HepG2 (cell line): ENCODE data around the gene PCGF3. TPM values are rescaled to one million over a fixed set of nuclear protein-coding genes. Genes with fewer than 3 reads are reported as not detected.

Experiments used
- DMAP1 ChIP-seq: IDR thresholded peaks from 2 replicates; pipeline ENCODE4 v1.6.1; 2016
- EEA1 ChIP-seq: sonication (generic); formaldehyde crosslinking; IDR thresholded peaks from 2 replicates; pipeline ENCODE4 v1.5.1; 2020; ENCODE audit warnings: mild to moderate bottlenecking, missing genetic modification reagents, borderline replicate concordance
- FOXK1 ChIP-seq: sonication (generic); formaldehyde crosslinking; IDR thresholded peaks from 2 replicates; pipeline ENCODE4 v1.4.0; 2020; ENCODE audit warnings: low read depth, missing genetic modification reagents, borderline replicate concordance
- HNRNPLL ChIP-seq: fragments of 200-400 bp; formaldehyde crosslinking; IDR thresholded peaks from 2 replicates; pipeline ENCODE4 v1.6.1; 2017; ENCODE audit warnings: mild to moderate bottlenecking, low read depth, low read length; ENCODE audit not compliant: poor library complexity, severe bottlenecking
- KDM2A ChIP-seq: sonication (generic); formaldehyde crosslinking; IDR thresholded peaks from 2 replicates; pipeline ENCODE4 v1.4.0; 2020; ENCODE audit warnings: low read depth, missing genetic modification reagents, borderline replicate concordance
- NCOR1 ChIP-seq: fragments of 200-600 bp; sonication (generic); IDR thresholded peaks from 2 replicates; pipeline ENCODE4 v1.7.0; 2017; ENCODE audit warnings: antibody characterized with exemption, low read length, borderline replicate concordance
- NR2F1 ChIP-seq, 2 experiments: fragments of 450-650 bp in 1 of 2; formaldehyde crosslinking in 1 of 2; IDR thresholded peaks; 2 replicates each; pipeline versions ENCODE4 v1.5.0 to v1.6.1; 2016 to 2020; ENCODE audit warnings: mild to moderate bottlenecking in 1 of 2, missing compliant biosample characterization in 1 of 2, missing genetic modification reagents in 1 of 2, moderate library complexity in 1 of 2
- PCBP2 ChIP-seq: fragments of 200-400 bp; formaldehyde crosslinking; optimal IDR thresholded peaks from 2 replicates; pipeline ENCODE3; 2018; ENCODE audit warnings: low read length, low read depth; ENCODE audit not compliant: poor library complexity, severe bottlenecking
- RAD51 ChIP-seq: fragments of 450-650 bp; IDR thresholded peaks from 2 replicates; pipeline ENCODE4 v1.6.1; 2016; ENCODE audit warnings: borderline replicate concordance
- RFX1 ChIP-seq: fragments of 450-650 bp; IDR thresholded peaks from 2 replicates; pipeline ENCODE4 v1.6.1; 2017
- STAG1 ChIP-seq: sonication (generic); formaldehyde crosslinking; IDR thresholded peaks from 2 replicates; pipeline ENCODE4 v1.4.0; 2020; ENCODE audit warnings: missing genetic modification reagents
- TCF7L2 ChIP-seq: IDR thresholded peaks from 2 replicates; pipeline ENCODE4 v1.6.1; 2011; ENCODE audit warnings: mild to moderate bottlenecking, low read depth, low read length, moderate library complexity
- THAP8 ChIP-seq: sonication (generic); formaldehyde crosslinking; IDR thresholded peaks from 2 replicates; pipeline ENCODE4 v1.5.1; 2020; ENCODE audit warnings: missing genetic modification reagents, mild to moderate bottlenecking, borderline replicate concordance
- TOPORS ChIP-seq: sonication (generic); formaldehyde crosslinking; IDR thresholded peaks from 2 replicates; pipeline ENCODE4 v1.8.0; 2023; ENCODE audit warnings: mild to moderate bottlenecking, missing genetic modification reagents
- TP53 ChIP-seq: sonication (generic); formaldehyde crosslinking; conservative IDR thresholded peaks from 2 replicates; pipeline ENCODE4 v1.4.0; 2020; ENCODE audit warnings: missing genetic modification reagents
- ZBTB20 ChIP-seq: sonication (generic); formaldehyde crosslinking; IDR thresholded peaks from 2 replicates; pipeline ENCODE4 v1.8.1; 2023; ENCODE audit warnings: missing genetic modification reagents, low read depth, mild to moderate bottlenecking, borderline replicate concordance
- ZFP37 ChIP-seq: sonication (generic); formaldehyde crosslinking; IDR thresholded peaks from 2 replicates; pipeline ENCODE4 v1.4.0; 2020; ENCODE audit warnings: missing genetic modification reagents, borderline replicate concordance
- ZMAT5 ChIP-seq: sonication (generic); formaldehyde crosslinking; IDR thresholded peaks from 2 replicates; pipeline ENCODE4 v1.5.0; 2020; ENCODE audit warnings: mild to moderate bottlenecking, low read depth, missing genetic modification reagents, borderline replicate concordance
- ZNF292 ChIP-seq: sonication (generic); formaldehyde crosslinking; IDR thresholded peaks from 2 replicates; pipeline ENCODE4 v1.8.1; 2022; ENCODE audit warnings: mild to moderate bottlenecking, low read depth, missing genetic modification reagents, borderline replicate concordance
- ZNF788 ChIP-seq: sonication (generic); formaldehyde crosslinking; IDR thresholded peaks from 2 replicates; pipeline ENCODE4 v1.5.0; 2020; ENCODE audit warnings: mild to moderate bottlenecking, missing genetic modification reagents, borderline replicate concordance
- polyA plus RNA-seq, 8 experiments: library from polyadenylated mRNA; depleted of rRNA in 3 of 8; stranded (reverse) in 7 of 8; unstranded in 1 of 8; fragments of >200 nt; fragmentation: Illumina TruSeq in 4 of 8; extraction: Trizol in 4 of 8; gene quantifications; 2 replicates each; pipeline versions ENCODE4 v1.2.1 to v1.2.3, GENCODE V29; 2011 to 2016; ENCODE audit warnings: low read depth in 4 of 8, missing spikeins in 1 of 8, mixed read lengths in 1 of 8; ENCODE audit not compliant: insufficient read depth in 1 of 8
- total RNA-seq, 5 experiments: library from RNA; depleted of rRNA; stranded (reverse); fragments of >200 nt; fragmentation: Illumina TruSeq; extraction: Trizol; gene quantifications; 2 replicates each; pipeline ENCODE4 v1.2.3, GENCODE V29; 2016; ENCODE audit warnings: low read depth in 1 of 5
- TF ChIP-seq, protein P1 (sequence below): sonication (generic); formaldehyde crosslinking; IDR thresholded peaks from 2 replicates; pipeline ENCODE4 v1.9.0; 2021; ENCODE audit warnings: mild to moderate bottlenecking, missing genetic modification reagents

PCGF3 gene
- total and polyA plus RNA-seq, 2 of the 13 experiments (the other 11 are each of a cell fraction or from before 2014, with no cell fraction given) = 28.6 to 66.2 TPM

DNA sequence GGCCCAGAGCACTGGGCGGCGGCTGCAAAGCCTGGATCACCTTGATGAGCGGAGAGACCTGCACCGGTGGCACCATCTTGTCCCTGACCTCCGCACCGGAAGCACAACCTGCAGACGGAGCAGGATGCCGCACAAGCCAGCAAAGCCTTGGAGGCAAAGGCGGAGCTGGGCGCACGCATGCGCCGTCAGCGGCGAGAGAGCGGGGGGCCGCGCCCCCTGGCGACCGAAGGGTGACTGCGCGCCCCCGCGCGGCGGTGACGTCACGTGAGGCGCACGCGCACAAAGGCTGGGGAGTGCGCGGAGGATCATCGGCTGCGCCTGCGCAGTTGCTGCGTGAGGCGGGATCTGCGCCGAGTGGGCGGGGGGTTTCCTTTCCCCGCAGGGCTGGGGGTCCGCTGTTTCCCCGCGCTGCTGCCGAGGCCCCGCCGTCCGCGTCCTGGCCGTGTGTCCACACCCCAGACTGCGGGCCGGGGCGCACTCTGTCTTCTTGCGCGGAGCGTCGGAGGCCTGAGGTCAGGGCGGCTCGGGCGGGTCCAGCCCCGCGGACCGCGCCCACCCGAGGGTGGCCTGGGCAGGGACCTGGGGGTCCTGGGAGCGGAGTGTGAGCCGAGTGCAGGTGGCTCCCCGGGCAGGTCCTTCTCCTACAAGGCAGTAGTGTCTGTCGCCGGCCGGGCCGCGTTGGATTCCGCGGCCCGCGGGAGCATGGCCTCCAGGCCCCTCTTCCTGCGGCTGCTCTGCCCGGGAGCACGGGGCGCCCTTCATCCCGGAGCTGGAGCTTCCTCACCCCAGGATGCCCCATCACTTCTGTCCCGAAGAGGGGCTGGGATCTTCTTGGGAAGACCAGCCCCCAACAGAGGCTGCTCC, 31.2 kb upstream of the PCGF3 start, which contains the start of the genes ATP5ME and MYL5 (continued):
- TF ChIP-seq DMAP1 (peak; percentile 58; the same call in 1 of the 2 replicates), RFX1 (no peak), EEA1 (peak; percentile 93; the same call in 1 of the 2 replicates), KDM2A (CRISPR knock-in tag) (peak; percentile 74; the same call in 1 of the 2 replicates), ZBTB20 (CRISPR knock-in tag) (no peak; the same call in 1 of the 2 replicates), FOXK1 (peak; percentile 94; the same call in 1 of the 2 replicates), NCOR1 (no peak; the same call in 1 of the 2 replicates), RAD51 (no peak), TOPORS (CRISPR knock-in tag) (no peak), ZMAT5 (no peak), THAP8 (CRISPR knock-in tag) (no peak; the same call in 1 of the 2 replicates), ZNF788 (CRISPR knock-in tag) (peak; percentile 76; the same call in 1 of the 2 replicates), ZNF292 (CRISPR knock-in tag) (no peak), TP53 (peak; percentile 10; the same call in 1 of the 2 replicates), NR2F1 (CRISPR knock-in tag; IDR thresholded peaks at IDR 0.05) (no peak), PCBP2 (no peak), ZFP37 (no peak), STAG1 (peak; percentile 67), HNRNPLL (peak; percentile 31), TCF7L2 (no peak)
- TF ChIP-seq, protein P1, sequence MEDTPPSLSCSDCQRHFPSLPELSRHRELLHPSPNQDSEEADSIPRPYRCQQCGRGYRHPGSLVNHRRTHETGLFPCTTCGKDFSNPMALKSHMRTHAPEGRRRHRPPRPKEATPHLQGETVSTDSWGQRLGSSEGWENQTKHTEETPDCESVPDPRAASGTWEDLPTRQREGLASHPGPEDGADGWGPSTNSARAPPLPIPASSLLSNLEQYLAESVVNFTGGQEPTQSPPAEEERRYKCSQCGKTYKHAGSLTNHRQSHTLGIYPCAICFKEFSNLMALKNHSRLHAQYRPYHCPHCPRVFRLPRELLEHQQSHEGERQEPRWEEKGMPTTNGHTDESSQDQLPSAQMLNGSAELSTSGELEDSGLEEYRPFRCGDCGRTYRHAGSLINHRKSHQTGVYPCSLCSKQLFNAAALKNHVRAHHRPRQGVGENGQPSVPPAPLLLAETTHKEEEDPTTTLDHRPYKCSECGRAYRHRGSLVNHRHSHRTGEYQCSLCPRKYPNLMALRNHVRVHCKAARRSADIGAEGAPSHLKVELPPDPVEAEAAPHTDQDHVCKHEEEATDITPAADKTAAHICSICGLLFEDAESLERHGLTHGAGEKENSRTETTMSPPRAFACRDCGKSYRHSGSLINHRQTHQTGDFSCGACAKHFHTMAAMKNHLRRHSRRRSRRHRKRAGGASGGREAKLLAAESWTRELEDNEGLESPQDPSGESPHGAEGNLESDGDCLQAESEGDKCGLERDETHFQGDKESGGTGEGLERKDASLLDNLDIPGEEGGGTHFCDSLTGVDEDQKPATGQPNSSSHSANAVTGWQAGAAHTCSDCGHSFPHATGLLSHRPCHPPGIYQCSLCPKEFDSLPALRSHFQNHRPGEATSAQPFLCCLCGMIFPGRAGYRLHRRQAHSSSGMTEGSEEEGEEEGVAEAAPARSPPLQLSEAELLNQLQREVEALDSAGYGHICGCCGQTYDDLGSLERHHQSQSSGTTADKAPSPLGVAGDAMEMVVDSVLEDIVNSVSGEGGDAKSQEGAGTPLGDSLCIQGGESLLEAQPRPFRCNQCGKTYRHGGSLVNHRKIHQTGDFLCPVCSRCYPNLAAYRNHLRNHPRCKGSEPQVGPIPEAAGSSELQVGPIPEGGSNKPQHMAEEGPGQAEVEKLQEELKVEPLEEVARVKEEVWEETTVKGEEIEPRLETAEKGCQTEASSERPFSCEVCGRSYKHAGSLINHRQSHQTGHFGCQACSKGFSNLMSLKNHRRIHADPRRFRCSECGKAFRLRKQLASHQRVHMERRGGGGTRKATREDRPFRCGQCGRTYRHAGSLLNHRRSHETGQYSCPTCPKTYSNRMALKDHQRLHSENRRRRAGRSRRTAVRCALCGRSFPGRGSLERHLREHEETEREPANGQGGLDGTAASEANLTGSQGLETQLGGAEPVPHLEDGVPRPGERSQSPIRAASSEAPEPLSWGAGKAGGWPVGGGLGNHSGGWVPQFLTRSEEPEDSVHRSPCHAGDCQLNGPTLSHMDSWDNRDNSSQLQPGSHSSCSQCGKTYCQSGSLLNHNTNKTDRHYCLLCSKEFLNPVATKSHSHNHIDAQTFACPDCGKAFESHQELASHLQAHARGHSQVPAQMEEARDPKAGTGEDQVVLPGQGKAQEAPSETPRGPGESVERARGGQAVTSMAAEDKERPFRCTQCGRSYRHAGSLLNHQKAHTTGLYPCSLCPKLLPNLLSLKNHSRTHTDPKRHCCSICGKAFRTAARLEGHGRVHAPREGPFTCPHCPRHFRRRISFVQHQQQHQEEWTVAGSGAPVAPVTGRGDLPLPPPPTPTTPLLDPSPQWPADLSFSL (CRISPR knock-in tag) = no peak
